Measurements from ENCODE around the gene FTSJ3.
"Not testable (repeated sequence)": the region's sequence is repeated elsewhere in the genome, so short reads cannot be mapped to it uniquely, and the experiment has no call there.

The FTSJ3 gene

GRCh38 chr17:63809970-63810369 lies 17.5 kb downstream of the FTSJ3 start:
- Mint-ChIP-seq H3K27ac (no peak overlapping the region), H3K4me3 (no peak overlapping the region), H3K27me3 (no peaks in the 10 kb centered on the region), H3K4me1 (no peaks in the 10 kb centered on the region), H3K9me3 (no peaks in the 10 kb centered on the region), H3K36me3 (peaks cover 73% of the 10 kb centered on the region)
- CTCF ChIA-PET: interaction anchor here (1.2 to 1.3 kb wide), 2 partner anchors 18 to 29 kb away, joined by 3 read pairs; no protein-coding TSS in a partner anchor
- no peak for DNase-seq

DNA sequence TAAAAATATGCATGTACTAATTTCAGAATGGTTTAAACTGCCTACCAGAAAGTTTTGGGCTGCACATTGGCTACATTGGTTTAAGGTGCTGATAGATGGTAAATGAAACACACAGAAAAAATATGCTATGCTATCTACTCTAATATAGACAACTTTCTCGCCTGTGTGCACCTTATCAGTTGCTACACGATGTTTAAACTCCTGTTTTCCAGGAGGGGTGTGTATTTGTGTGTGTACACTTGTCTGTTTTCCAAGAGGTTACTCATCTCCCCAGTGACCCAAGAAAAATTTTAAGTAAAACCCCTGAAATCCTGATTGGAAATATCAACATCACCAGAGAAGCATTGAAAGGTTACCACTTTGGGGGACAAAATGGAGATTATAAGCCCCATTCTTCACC lies 21.9 kb downstream of the FTSJ3 start:
- Mint-ChIP-seq H3K4me3 (no peak overlapping the region), H3K27ac (no peak overlapping the region), H3K36me3 (peaks cover 57% of the 10 kb centered on the region), H3K27me3 (no peaks in the 10 kb centered on the region), H3K4me1 (no peaks in the 10 kb centered on the region), H3K9me3 (no peaks in the 10 kb centered on the region)
- CTCF ChIA-PET: no interaction called here
- DNase-seq: no peak

- Mint-ChIP-seq H3K4me3 (no peak overlapping the region), H3K27me3 (no peaks in the 10 kb centered on the region), H3K9me3 (no peaks in the 10 kb centered on the region), H3K4me1 (peaks cover under 1% of the 10 kb centered on the region), H3K36me3 (peaks cover 58% of the 10 kb centered on the region), H3K27ac (no peak overlapping the region)
- CTCF ChIA-PET: no interaction called here
- DNase-seq: no peak
Measured at GRCh38 chr17:63804328-63804727, 23.1 kb downstream of the FTSJ3 start.

GRCh38 chr17:63800783-63801182 lies 26.7 kb downstream of the FTSJ3 start:
- H3K27ac Mint-ChIP-seq: no peak overlapping the region
- H3K9me3 Mint-ChIP-seq: no peaks in the 10 kb centered on the region
- peaks cover 44% of the 10 kb centered on the region for H3K36me3 Mint-ChIP-seq
- CTCF ChIA-PET: no interaction called here
- H3K4me3 Mint-ChIP-seq: no peak overlapping the region
- no peaks in the 10 kb centered on the region for H3K27me3 Mint-ChIP-seq
- H3K4me1 Mint-ChIP-seq: peaks cover 2% of the 10 kb centered on the region
- DNase-seq: no peak

DNA sequence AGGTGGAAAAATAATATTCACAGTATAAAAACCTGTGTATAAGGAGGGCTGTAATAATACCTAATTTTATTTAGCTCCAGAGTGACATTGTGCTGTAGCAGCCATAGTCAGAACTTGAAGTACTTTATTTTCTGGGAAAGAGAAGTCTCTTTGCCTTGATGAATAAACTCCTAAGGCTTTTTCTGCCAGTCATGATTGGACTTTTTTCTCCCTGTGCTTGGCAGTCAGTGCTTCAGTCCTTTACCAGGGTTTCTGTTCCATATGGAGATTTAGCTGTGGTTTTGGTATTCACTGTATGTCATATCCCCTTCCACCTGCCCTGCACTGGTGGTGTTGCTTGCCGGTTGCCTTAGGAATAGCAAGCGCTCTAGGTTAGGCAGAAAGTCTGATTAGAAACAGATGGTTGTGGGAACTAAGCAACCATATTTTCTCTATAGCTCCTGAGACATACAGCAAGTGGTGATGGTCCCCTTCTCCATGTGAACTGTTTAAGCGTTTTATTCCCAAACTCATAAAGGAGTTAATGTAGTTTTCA lies 28.8 kb downstream of the FTSJ3 start:
- Mint-ChIP-seq H3K27ac (no peak overlapping the region), H3K4me3 (no peak overlapping the region), H3K36me3 (peaks cover 50% of the 10 kb centered on the region), H3K9me3 (no peaks in the 10 kb centered on the region), H3K27me3 (no peaks in the 10 kb centered on the region), H3K4me1 (peaks cover 2% of the 10 kb centered on the region)
- CTCF ChIA-PET: interaction anchor here (0.6 to 0.8 kb wide), 2 partner anchors 22 to 36 kb away, joined by 3 read pairs; no protein-coding TSS in a partner anchor
- DNase-seq: no peak

- not testable (repeated sequence) for H3K4me3 Mint-ChIP-seq, H3K27me3 Mint-ChIP-seq, H3K27ac Mint-ChIP-seq, H3K9me3 Mint-ChIP-seq, H3K4me1 Mint-ChIP-seq, DNase-seq
- peaks cover 50% of the 10 kb centered on the region for H3K36me3 Mint-ChIP-seq
- CTCF ChIA-PET: interaction anchor here (1.3 kb wide), 1 partner anchor 32 kb away, joined by 3 read pairs; no protein-coding TSS in a partner anchor
Measured at GRCh38 chr17:63796375-63796774, 31.1 kb downstream of the FTSJ3 start.

GRCh38 chr17:63792055-63792729 lies 35.3 kb downstream of the FTSJ3 start:
- Mint-ChIP-seq H3K27ac (peak overlapping the region; percentile 45), H3K27me3 (no peaks in the 10 kb centered on the region), H3K4me1 (no peaks in the 10 kb centered on the region), H3K9me3 (no peaks in the 10 kb centered on the region), H3K36me3 (peaks cover 43% of the 10 kb centered on the region), H3K4me3 (no peak overlapping the region)
- no peak for DNase-seq
- CTCF ChIA-PET: interaction anchor here (0.6 to 0.9 kb wide), 2 partner anchors 13 to 94 kb away, joined by 3 read pairs; no protein-coding TSS in a partner anchor

GRCh38 chr17:63790057-63790456 lies 37.4 kb downstream of the FTSJ3 start:
- no peak overlapping the region for H3K27ac Mint-ChIP-seq
- CTCF ChIA-PET: no interaction called here
- no peaks in the 10 kb centered on the region for H3K9me3 Mint-ChIP-seq
- peaks cover 3% of the 10 kb centered on the region for H3K4me1 Mint-ChIP-seq
- peaks cover 32% of the 10 kb centered on the region for H3K36me3 Mint-ChIP-seq
- no peaks in the 10 kb centered on the region for H3K27me3 Mint-ChIP-seq
- H3K4me3 Mint-ChIP-seq: no peak overlapping the region
- DNase-seq: no peak

- no peaks in the 10 kb centered on the region for H3K27me3 Mint-ChIP-seq
- CTCF ChIA-PET: interaction anchor here (1.0 kb wide), 1 partner anchor 12 kb away, joined by 3 read pairs; no protein-coding TSS in a partner anchor
- H3K27ac Mint-ChIP-seq: no peak overlapping the region
- peaks cover 27% of the 10 kb centered on the region for H3K36me3 Mint-ChIP-seq
- H3K4me3 Mint-ChIP-seq: no peak overlapping the region
- no peak for DNase-seq
- no peaks in the 10 kb centered on the region for H3K9me3 Mint-ChIP-seq
- H3K4me1 Mint-ChIP-seq: peaks cover 18% of the 10 kb centered on the region
Measured at GRCh38 chr17:63786971-63787711, 40.3 kb downstream of the FTSJ3 start.

GRCh38 chr17:63786117-63786516 lies 41.3 kb downstream of the FTSJ3 start:
- no peaks in the 10 kb centered on the region for H3K9me3 Mint-ChIP-seq
- no peak for DNase-seq
- H3K27me3 Mint-ChIP-seq: no peaks in the 10 kb centered on the region
- no peak overlapping the region for H3K4me3 Mint-ChIP-seq
- peaks cover 29% of the 10 kb centered on the region for H3K36me3 Mint-ChIP-seq
- H3K27ac Mint-ChIP-seq: no peak overlapping the region
- peaks cover 21% of the 10 kb centered on the region for H3K4me1 Mint-ChIP-seq
- CTCF ChIA-PET: no interaction called here

DNA sequence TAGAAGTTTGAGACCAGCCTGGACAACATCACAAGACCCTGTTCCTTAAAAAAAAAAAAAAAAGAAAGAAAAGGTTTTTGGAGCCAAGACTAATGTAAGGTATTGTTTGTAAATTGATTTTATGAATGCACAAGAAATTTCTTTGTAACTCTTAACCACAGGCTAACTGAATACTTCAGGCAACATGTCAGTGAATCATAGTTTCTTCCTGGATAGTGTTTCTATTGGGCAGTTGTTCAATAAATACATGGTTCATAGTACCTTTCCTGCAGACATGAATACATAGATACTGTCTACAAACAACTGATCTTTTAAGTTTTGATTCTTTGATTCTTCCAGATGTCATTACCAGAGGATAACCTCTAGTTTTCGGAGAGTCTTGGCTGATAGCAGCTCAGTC lies 41.9 kb downstream of the FTSJ3 start:
- no peak overlapping the region for H3K27ac Mint-ChIP-seq
- peaks cover 24% of the 10 kb centered on the region for H3K4me1 Mint-ChIP-seq
- H3K4me3 Mint-ChIP-seq: no peak overlapping the region
- peaks cover 29% of the 10 kb centered on the region for H3K36me3 Mint-ChIP-seq
- no peaks in the 10 kb centered on the region for H3K9me3 Mint-ChIP-seq
- H3K27me3 Mint-ChIP-seq: no peaks in the 10 kb centered on the region
- DNase-seq: no peak
- CTCF ChIA-PET: no interaction called here

DNA sequence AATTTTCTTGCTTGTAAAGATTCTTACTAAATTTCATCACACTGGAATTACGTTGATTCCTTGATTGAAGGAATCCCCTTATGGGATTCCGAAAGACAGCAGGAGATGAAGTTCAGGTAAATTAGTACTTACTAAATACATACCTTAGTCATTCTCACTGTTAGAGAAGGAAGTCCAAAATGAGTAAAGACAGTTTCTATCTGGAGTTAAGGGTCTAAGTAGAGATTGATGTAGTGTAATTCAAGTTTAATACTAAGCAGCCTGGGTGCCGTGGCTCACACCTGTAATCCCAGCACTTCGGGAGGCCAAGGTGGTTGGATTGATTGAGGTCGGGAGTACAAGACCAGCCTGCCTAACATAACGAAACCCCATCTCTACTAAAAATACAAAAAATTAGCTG lies 43.9 kb downstream of the FTSJ3 start:
- H3K27me3 Mint-ChIP-seq: no peaks in the 10 kb centered on the region
- H3K27ac Mint-ChIP-seq: no peak overlapping the region
- H3K4me3 Mint-ChIP-seq: no peak overlapping the region
- peaks cover 37% of the 10 kb centered on the region for H3K4me1 Mint-ChIP-seq
- H3K36me3 Mint-ChIP-seq: peaks cover 32% of the 10 kb centered on the region
- H3K9me3 Mint-ChIP-seq: no peaks in the 10 kb centered on the region
- CTCF ChIA-PET: interaction anchor here (1.2 to 1.7 kb wide), 4 partner anchors 8 to 85 kb away, joined by 3 to 7 read pairs (median 4); partner anchors contain the start of genes CCDC47 and DDX42
- DNase-seq: no peak

GRCh38 chr17:63780928-63781327 lies 46.5 kb downstream of the FTSJ3 start:
- DNase-seq: no peak
- Mint-ChIP-seq H3K9me3 (no peaks in the 10 kb centered on the region), H3K4me3 (no peak overlapping the region), H3K4me1 (peaks cover 57% of the 10 kb centered on the region), H3K36me3 (peaks cover 34% of the 10 kb centered on the region), H3K27me3 (no peaks in the 10 kb centered on the region), H3K27ac (no peak overlapping the region)
- CTCF ChIA-PET: no interaction called here

- Mint-ChIP-seq H3K4me3 (no peak overlapping the region), H3K4me1 (peaks cover 58% of the 10 kb centered on the region), H3K27me3 (no peaks in the 10 kb centered on the region), H3K36me3 (peaks cover 35% of the 10 kb centered on the region), H3K27ac (no peak overlapping the region), H3K9me3 (no peaks in the 10 kb centered on the region)
- CTCF ChIA-PET: no interaction called here
- no peak for DNase-seq
Measured at GRCh38 chr17:63780507-63780906, 47.0 kb downstream of the FTSJ3 start.

Data from activated naive CD4-positive, alpha-beta T cell treated with anti-CD3 and anti-CD28 coated beads, Interleukin-2, amount 10 ng/mL, durations not matched to agents 7 days and 5 days (primary cell).